Tibial nerve (tissue), 3 donors: ENCODE measurements around the gene HRH4.

Experiments used
- POLR2A ChIP-seq, 2 donors: fragments of 450-650 bp; IDR thresholded peaks; one replicate each; pipeline ENCODE4 v1.6.1; 2017; ENCODE audit warnings: antibody characterized with exemption in 2 of 2, mild to moderate bottlenecking in 2 of 2, moderate library complexity in 2 of 2
- TF ChIP-seq, protein P1 (sequence below), 5 experiments: fragments of 200-600 bp in 3 of 5; fragments of 450-650 bp in 2 of 5; sonication (generic) in 3 of 5; IDR thresholded peaks; one replicate each; pipeline ENCODE4 v1.5.1; 2016 to 2019; ENCODE audit warnings: antibody characterized with exemption in 5 of 5, mild to moderate bottlenecking in 3 of 5, moderate library complexity in 2 of 5

- TF ChIP-seq, protein P1, sequence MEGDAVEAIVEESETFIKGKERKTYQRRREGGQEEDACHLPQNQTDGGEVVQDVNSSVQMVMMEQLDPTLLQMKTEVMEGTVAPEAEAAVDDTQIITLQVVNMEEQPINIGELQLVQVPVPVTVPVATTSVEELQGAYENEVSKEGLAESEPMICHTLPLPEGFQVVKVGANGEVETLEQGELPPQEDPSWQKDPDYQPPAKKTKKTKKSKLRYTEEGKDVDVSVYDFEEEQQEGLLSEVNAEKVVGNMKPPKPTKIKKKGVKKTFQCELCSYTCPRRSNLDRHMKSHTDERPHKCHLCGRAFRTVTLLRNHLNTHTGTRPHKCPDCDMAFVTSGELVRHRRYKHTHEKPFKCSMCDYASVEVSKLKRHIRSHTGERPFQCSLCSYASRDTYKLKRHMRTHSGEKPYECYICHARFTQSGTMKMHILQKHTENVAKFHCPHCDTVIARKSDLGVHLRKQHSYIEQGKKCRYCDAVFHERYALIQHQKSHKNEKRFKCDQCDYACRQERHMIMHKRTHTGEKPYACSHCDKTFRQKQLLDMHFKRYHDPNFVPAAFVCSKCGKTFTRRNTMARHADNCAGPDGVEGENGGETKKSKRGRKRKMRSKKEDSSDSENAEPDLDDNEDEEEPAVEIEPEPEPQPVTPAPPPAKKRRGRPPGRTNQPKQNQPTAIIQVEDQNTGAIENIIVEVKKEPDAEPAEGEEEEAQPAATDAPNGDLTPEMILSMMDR (IDR thresholded peaks at IDR 0.05), result no peak
- TF ChIP-seq POLR2A (IDR thresholded peaks at IDR 0.05), result no peak
Observed at GRCh38 chr18:24499814-24500213, 39.4 kb downstream of the HRH4 start.
